Mesothelial cell of epicardium (in vitro differentiated cells): Measurements from ENCODE around the gene HSD11B2. TPM values are rescaled to one million over a fixed set of nuclear protein-coding genes. Genes with fewer than 3 reads are reported as not detected.

ENCODE experiments used
- DNase-seq, 2 experiments: peaks; one replicate each; pipeline ENCODE4 v3.0.0; 2021; ENCODE audit warnings: low spot score in 2 of 2; ENCODE audit not compliant: unreplicated experiment in 2 of 2
- H3K27ac Mint-ChIP-seq: 2 replicates; pipeline ENCODE4 v1.8.0; 2021; ENCODE audit warnings: mixed read lengths
- H3K27me3 Mint-ChIP-seq: 2 replicates; pipeline ENCODE4 v1.8.0; 2021; ENCODE audit warnings: low read depth, mixed read lengths
- H3K36me3 Mint-ChIP-seq: 2 replicates; pipeline ENCODE4 v1.8.0; 2021; ENCODE audit warnings: mixed read lengths
- H3K4me1 Mint-ChIP-seq: 2 replicates; pipeline ENCODE4 v1.8.0; 2021; ENCODE audit warnings: mixed read lengths
- H3K4me3 Mint-ChIP-seq: 2 replicates; pipeline ENCODE4 v1.8.0; 2021; ENCODE audit warnings: mild to moderate bottlenecking, moderate library complexity, mixed read lengths
- H3K9me3 Mint-ChIP-seq: 2 replicates; pipeline ENCODE4 v1.8.0; 2021; ENCODE audit warnings: mixed read lengths
- CTCF ChIP-seq: fragments of 200-600 bp; sonication (generic); IDR thresholded peaks from one replicate; pipeline ENCODE4 v1.5.0; 2021; ENCODE audit warnings: antibody characterized with exemption; ENCODE audit not compliant: unreplicated experiment
- total RNA-seq: library from RNA; stranded (reverse); gene quantifications from 3 replicates; pipeline ENCODE4 v1.2.1, GENCODE V29; 2021

The HSD11B2 gene
- total RNA-seq, 1 donor from 2014 or later = 3.7 TPM

- Mint-ChIP-seq H3K4me1 (peaks cover 12% of the 10 kb centered on the region), H3K4me3 (no peak overlapping the region), H3K27me3 (no peaks in the 10 kb centered on the region), H3K9me3 (no peaks in the 10 kb centered on the region), H3K27ac (no peak overlapping the region), H3K36me3 (peaks cover 2% of the 10 kb centered on the region)
- TF ChIP-seq CTCF = no peak
- no peak for DNase-seq
Observed at GRCh38 chr16:67456391-67457081, 25.6 kb downstream of the HSD11B2 start.

- Mint-ChIP-seq H3K4me1 (peaks cover 12% of the 10 kb centered on the region), H3K9me3 (no peaks in the 10 kb centered on the region), H3K27ac (no peak overlapping the region), H3K4me3 (no peak overlapping the region), H3K27me3 (no peaks in the 10 kb centered on the region), H3K36me3 (peaks cover 2% of the 10 kb centered on the region)
- DNase-seq = no peak
- no peak for TF ChIP-seq CTCF
Observed at GRCh38 chr16:67457611-67458010, 26.7 kb downstream of the HSD11B2 start.

GRCh38 chr16:67458121-67458641, 27.3 kb downstream of the HSD11B2 start:
- H3K9me3 Mint-ChIP-seq = no peaks in the 10 kb centered on the region
- TF ChIP-seq CTCF = no peak
- H3K4me1 Mint-ChIP-seq = peaks cover 12% of the 10 kb centered on the region
- no peak for DNase-seq
- no peaks in the 10 kb centered on the region for H3K27me3 Mint-ChIP-seq
- no peak overlapping the region for H3K4me3 Mint-ChIP-seq
- no peak overlapping the region for H3K27ac Mint-ChIP-seq
- peaks cover 1% of the 10 kb centered on the region for H3K36me3 Mint-ChIP-seq

GRCh38 chr16:67459066-67459860, 28.3 kb downstream of the HSD11B2 start:
- Mint-ChIP-seq H3K9me3 (no peaks in the 10 kb centered on the region), H3K36me3 (no peaks in the 10 kb centered on the region), H3K4me3 (no peak overlapping the region), H3K27me3 (no peaks in the 10 kb centered on the region), H3K27ac (peak overlapping the region; percentile 35), H3K4me1 (peaks cover 12% of the 10 kb centered on the region)
- no peak for TF ChIP-seq CTCF
- DNase-seq = no peak

GRCh38 chr16:67459861-67460150, 28.9 kb downstream of the HSD11B2 start:
- no peak for TF ChIP-seq CTCF
- Mint-ChIP-seq H3K4me1 (peaks cover 12% of the 10 kb centered on the region), H3K27me3 (no peaks in the 10 kb centered on the region), H3K27ac (no peak overlapping the region), H3K4me3 (no peak overlapping the region), H3K9me3 (no peaks in the 10 kb centered on the region), H3K36me3 (no peaks in the 10 kb centered on the region)
- no peak for DNase-seq
